Liver (tissue), 3 donors: ENCODE results near the gene ADRA2A.

Source experiments
- ATF3 ChIP-seq: IDR thresholded peaks from 2 replicates; pipeline ENCODE4 v1.6.1; 2016; ENCODE audit warnings: antibody characterized with exemption
- EGR1 ChIP-seq, 2 donors: IDR thresholded peaks; 2 replicates each; pipeline ENCODE4 v1.6.1; 2016 to 2018; ENCODE audit warnings: antibody characterized with exemption in 2 of 2, low read depth in 2 of 2
- GABPA ChIP-seq, 2 donors: IDR thresholded peaks in 1 of 2; conservative IDR thresholded peaks in 1 of 2; 2 replicates each; pipeline ENCODE4 v1.6.1; 2016; ENCODE audit warnings: antibody characterized with exemption in 2 of 2, mild to moderate bottlenecking in 1 of 2, moderate library complexity in 1 of 2
- MAX ChIP-seq: IDR thresholded peaks from 2 replicates; pipeline ENCODE4 v1.6.1; 2016; ENCODE audit warnings: antibody characterized with exemption
- NR2F2 ChIP-seq: IDR thresholded peaks from 2 replicates; pipeline ENCODE4 v1.6.1; 2016; ENCODE audit warnings: antibody characterized with exemption
- RAD21 ChIP-seq, 2 donors: IDR thresholded peaks; 2 replicates each; pipeline ENCODE4 v1.6.1; 2016; ENCODE audit warnings: antibody characterized with exemption in 2 of 2, mild to moderate bottlenecking in 2 of 2
- SP1 ChIP-seq: IDR thresholded peaks from 2 replicates; pipeline ENCODE4 v1.6.1; 2018; ENCODE audit warnings: antibody characterized with exemption, mild to moderate bottlenecking
- TAF1 ChIP-seq: conservative IDR thresholded peaks from 2 replicates; pipeline ENCODE4 v1.6.1; 2016; ENCODE audit warnings: antibody characterized with exemption, mild to moderate bottlenecking
- YY1 ChIP-seq: IDR thresholded peaks from 2 replicates; pipeline ENCODE4 v1.6.1; 2016; ENCODE audit warnings: antibody characterized with exemption, mild to moderate bottlenecking
- TF ChIP-seq, protein P1 (sequence below): fragments of 150-350 bp; IDR thresholded peaks from 2 replicates; pipeline ENCODE4 v1.5.1; 2017; ENCODE audit warnings: improper control_type of control experiment, low read depth, low read length; ENCODE audit not compliant: missing input control
- TF ChIP-seq, protein P2 (sequence below): IDR thresholded peaks from 2 replicates; pipeline ENCODE4 v1.6.1; 2016; ENCODE audit warnings: antibody characterized with exemption, mild to moderate bottlenecking
- TF ChIP-seq, protein P3 (sequence below): IDR thresholded peaks from 2 replicates; pipeline ENCODE4 v1.6.1; 2016; ENCODE audit warnings: antibody characterized with exemption
- donor health status: healthy.
- donor health status: healthy.

- TF ChIP-seq, protein P1, sequence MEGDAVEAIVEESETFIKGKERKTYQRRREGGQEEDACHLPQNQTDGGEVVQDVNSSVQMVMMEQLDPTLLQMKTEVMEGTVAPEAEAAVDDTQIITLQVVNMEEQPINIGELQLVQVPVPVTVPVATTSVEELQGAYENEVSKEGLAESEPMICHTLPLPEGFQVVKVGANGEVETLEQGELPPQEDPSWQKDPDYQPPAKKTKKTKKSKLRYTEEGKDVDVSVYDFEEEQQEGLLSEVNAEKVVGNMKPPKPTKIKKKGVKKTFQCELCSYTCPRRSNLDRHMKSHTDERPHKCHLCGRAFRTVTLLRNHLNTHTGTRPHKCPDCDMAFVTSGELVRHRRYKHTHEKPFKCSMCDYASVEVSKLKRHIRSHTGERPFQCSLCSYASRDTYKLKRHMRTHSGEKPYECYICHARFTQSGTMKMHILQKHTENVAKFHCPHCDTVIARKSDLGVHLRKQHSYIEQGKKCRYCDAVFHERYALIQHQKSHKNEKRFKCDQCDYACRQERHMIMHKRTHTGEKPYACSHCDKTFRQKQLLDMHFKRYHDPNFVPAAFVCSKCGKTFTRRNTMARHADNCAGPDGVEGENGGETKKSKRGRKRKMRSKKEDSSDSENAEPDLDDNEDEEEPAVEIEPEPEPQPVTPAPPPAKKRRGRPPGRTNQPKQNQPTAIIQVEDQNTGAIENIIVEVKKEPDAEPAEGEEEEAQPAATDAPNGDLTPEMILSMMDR: no peak
- no peak for TF ChIP-seq SP1
- no peak for TF ChIP-seq MAX
- TF ChIP-seq YY1: no peak
- no peak for TF ChIP-seq EGR1 (IDR thresholded peaks at IDR 0.05; ENCODE audit: low read depth in 2 of 2)
- TF ChIP-seq, protein P2, sequence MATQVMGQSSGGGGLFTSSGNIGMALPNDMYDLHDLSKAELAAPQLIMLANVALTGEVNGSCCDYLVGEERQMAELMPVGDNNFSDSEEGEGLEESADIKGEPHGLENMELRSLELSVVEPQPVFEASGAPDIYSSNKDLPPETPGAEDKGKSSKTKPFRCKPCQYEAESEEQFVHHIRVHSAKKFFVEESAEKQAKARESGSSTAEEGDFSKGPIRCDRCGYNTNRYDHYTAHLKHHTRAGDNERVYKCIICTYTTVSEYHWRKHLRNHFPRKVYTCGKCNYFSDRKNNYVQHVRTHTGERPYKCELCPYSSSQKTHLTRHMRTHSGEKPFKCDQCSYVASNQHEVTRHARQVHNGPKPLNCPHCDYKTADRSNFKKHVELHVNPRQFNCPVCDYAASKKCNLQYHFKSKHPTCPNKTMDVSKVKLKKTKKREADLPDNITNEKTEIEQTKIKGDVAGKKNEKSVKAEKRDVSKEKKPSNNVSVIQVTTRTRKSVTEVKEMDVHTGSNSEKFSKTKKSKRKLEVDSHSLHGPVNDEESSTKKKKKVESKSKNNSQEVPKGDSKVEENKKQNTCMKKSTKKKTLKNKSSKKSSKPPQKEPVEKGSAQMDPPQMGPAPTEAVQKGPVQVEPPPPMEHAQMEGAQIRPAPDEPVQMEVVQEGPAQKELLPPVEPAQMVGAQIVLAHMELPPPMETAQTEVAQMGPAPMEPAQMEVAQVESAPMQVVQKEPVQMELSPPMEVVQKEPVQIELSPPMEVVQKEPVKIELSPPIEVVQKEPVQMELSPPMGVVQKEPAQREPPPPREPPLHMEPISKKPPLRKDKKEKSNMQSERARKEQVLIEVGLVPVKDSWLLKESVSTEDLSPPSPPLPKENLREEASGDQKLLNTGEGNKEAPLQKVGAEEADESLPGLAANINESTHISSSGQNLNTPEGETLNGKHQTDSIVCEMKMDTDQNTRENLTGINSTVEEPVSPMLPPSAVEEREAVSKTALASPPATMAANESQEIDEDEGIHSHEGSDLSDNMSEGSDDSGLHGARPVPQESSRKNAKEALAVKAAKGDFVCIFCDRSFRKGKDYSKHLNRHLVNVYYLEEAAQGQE: no peak
- TF ChIP-seq, protein P3, sequence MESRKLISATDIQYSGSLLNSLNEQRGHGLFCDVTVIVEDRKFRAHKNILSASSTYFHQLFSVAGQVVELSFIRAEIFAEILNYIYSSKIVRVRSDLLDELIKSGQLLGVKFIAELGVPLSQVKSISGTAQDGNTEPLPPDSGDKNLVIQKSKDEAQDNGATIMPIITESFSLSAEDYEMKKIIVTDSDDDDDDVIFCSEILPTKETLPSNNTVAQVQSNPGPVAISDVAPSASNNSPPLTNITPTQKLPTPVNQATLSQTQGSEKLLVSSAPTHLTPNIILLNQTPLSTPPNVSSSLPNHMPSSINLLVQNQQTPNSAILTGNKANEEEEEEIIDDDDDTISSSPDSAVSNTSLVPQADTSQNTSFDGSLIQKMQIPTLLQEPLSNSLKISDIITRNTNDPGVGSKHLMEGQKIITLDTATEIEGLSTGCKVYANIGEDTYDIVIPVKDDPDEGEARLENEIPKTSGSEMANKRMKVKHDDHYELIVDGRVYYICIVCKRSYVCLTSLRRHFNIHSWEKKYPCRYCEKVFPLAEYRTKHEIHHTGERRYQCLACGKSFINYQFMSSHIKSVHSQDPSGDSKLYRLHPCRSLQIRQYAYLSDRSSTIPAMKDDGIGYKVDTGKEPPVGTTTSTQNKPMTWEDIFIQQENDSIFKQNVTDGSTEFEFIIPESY: no peak
- no peak for TF ChIP-seq ATF3
- TF ChIP-seq TAF1: no peak
- no peak for TF ChIP-seq RAD21 (IDR thresholded peaks at IDR 0.05)
- no peak for TF ChIP-seq NR2F2
- TF ChIP-seq GABPA (IDR thresholded peaks at IDR 0.05 in 1 of 2, conservative IDR thresholded peaks at IDR 0.05 in 1 of 2): no peak
Observed at GRCh38 chr10:111093741-111094380, 17.0 kb downstream of the ADRA2A start.
